ENCODE results near the gene SNAPC4. TPM values are rescaled to one million over a fixed set of nuclear protein-coding genes. Genes with fewer than 3 reads are reported as not detected.

The SNAPC4 gene
- total and polyA plus RNA-seq, 9 of the 15 experiments (the other 6 are each of a cell fraction or from before 2014, with no cell fraction given), result 0.21 to 21.8 (median 8.8) TPM

DNA sequence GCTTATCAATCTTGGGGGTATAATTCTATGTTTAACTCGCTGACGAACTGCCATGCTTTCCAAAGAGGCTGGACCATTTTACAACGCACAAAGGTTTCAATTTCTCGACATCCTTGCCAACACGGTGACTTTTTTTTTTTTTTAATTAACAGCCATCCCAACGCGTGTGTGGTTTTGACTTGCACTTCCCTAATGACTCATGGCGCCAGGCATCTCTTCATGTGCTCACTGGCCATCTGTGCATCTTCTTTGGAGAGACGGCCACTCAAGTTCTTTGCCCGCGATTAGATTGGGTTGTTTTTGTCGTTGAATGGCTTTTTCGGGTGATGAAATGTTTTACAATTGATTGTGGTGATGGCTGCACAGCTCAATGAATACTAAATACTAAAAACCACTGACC, 14.0 kb downstream of the SNAPC4 start:
- Histone ChIP-seq H3K4me2 (ENCODE audit: insufficient read depth, low read length) (no peak overlapping the region), H2AFZ (ENCODE audit: low read depth, low read length) (no peak overlapping the region), H3K9me1 (ENCODE audit: control insufficient read depth, insufficient read depth, low read length) (no peaks in the 10 kb centered on the region), H3K27ac (ENCODE audit: extremely low read depth, low read depth, low read length) (no peak overlapping the region), H3K27me3 (ENCODE audit: control insufficient read depth in 2 of 2, insufficient read depth in 2 of 2, low read length in 2 of 2) (no peaks in the 10 kb centered on the region), H4K20me1 (replicated peaks; ENCODE audit: control insufficient read depth, insufficient read depth, low read length) (no peaks in the 10 kb centered on the region), H3K79me2 (ENCODE audit: control insufficient read depth, insufficient read depth, low read length) (no peaks in the 10 kb centered on the region), H3K9ac (ENCODE audit: insufficient read depth in 1 of 2, low read depth in 2 of 2, low read length in 2 of 2) (no peak overlapping the region), H3K9me3 (replicated peaks; ENCODE audit: control insufficient read depth, insufficient read depth, low read depth, low read length) (no peaks in the 10 kb centered on the region), H3K4me1 (replicated peaks in 1 of 2; ENCODE audit: control insufficient read depth in 2 of 2, insufficient read depth in 2 of 2, low read length in 2 of 2) (peaks cover 0 to 12% of the 10 kb centered on the region in 2 experiments; a peak in 1 of 5 replicates), H3K4me3 (no peak overlapping the region), H3K36me3 (ENCODE audit: control insufficient read depth, insufficient read depth, low read length) (peaks cover 91% of the 10 kb centered on the region; the same call in 2 of the 3 replicates)
- intact Hi-C loops (cut with micrococcal nuclease) (no loop called here), in situ Hi-C loops (cut with MboI) (no loop called here)
- DNase-seq (ENCODE audit: extremely low read depth in 1 of 4, low spot score in 3 of 4) (no peak), FAIRE-seq (no peak), ATAC-seq (no peak)
- 98% methylated on average over 13 of the region's 13 CpGs for WGBS (ENCODE audit: insufficient coverage, low coverage, missing lambda C conversion rate)
- CTCF ChIA-PET (ENCODE audit: low intra/inter-chr PET ratio), result no interaction called here
- TF ChIP-seq POLR2B (IDR thresholded peaks at IDR 0.05; ENCODE audit: low read depth, partially characterized antibody), result no peak
- TF ChIP-seq ZNF224 (CRISPR knock-in tag; IDR thresholded peaks at IDR 0.05), result no peak
- TF ChIP-seq ZNF57 (CRISPR knock-in tag; IDR thresholded peaks at IDR 0.05), result no peak
- no peak for TF ChIP-seq ZNF23 (CRISPR knock-in tag; IDR thresholded peaks at IDR 0.05)
- TF ChIP-seq BCL6 (CRISPR knock-in tag; IDR thresholded peaks at IDR 0.05), result no peak
- TF ChIP-seq RBM25 (IDR thresholded peaks at IDR 0.05; ENCODE audit: low read depth, low read length, severe bottlenecking), result no peak
- no peak for TF ChIP-seq POLR3A (IDR thresholded peaks at IDR 0.05; ENCODE audit: borderline replicate concordance, extremely low read depth, insufficient read depth, insufficient read length)
- TF ChIP-seq, protein P1, sequence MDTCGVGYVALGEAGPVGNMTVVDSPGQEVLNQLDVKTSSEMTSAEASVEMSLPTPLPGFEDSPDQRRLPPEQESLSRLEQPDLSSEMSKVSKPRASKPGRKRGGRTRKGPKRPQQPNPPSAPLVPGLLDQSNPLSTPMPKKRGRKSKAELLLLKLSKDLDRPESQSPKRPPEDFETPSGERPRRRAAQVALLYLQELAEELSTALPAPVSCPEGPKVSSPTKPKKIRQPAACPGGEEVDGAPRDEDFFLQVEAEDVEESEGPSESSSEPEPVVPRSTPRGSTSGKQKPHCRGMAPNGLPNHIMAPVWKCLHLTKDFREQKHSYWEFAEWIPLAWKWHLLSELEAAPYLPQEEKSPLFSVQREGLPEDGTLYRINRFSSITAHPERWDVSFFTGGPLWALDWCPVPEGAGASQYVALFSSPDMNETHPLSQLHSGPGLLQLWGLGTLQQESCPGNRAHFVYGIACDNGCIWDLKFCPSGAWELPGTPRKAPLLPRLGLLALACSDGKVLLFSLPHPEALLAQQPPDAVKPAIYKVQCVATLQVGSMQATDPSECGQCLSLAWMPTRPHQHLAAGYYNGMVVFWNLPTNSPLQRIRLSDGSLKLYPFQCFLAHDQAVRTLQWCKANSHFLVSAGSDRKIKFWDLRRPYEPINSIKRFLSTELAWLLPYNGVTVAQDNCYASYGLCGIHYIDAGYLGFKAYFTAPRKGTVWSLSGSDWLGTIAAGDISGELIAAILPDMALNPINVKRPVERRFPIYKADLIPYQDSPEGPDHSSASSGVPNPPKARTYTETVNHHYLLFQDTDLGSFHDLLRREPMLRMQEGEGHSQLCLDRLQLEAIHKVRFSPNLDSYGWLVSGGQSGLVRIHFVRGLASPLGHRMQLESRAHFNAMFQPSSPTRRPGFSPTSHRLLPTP (IDR thresholded peaks at IDR 0.05; ENCODE audit: borderline replicate concordance, extremely low read depth, insufficient read length), result no peak
- BruUV-seq (replicated peaks), result TSS peak; percentile 42
- POLR2A ChIA-PET, result interaction anchor here (0.8 kb wide), 1 partner anchor 12 kb away, joined by 3 read pairs; the partner anchor contains the start of gene CARD9
